ENCODE data around the gene STRIP2. TPM values are rescaled to one million over a fixed set of nuclear protein-coding genes. Genes with fewer than 3 reads are reported as not detected.

Gene STRIP2
- total and polyA plus RNA-seq, 2 of the 13 experiments (the other 11 are each of a cell fraction or from before 2014, with no cell fraction given), result 3.9 to 8.2 TPM

- Histone ChIP-seq H3K79me2 (ENCODE audit: insufficient read depth, low read length) (no peaks in the 10 kb centered on the region), H3K27me3 (ENCODE audit: control insufficient read depth in 1 of 2, insufficient read depth in 2 of 2, low read length in 2 of 2) (no peaks in the 10 kb centered on the region), H3K36me3 (replicated peaks in 1 of 2; ENCODE audit: control insufficient read depth in 1 of 2, insufficient read depth in 2 of 2, low read length in 2 of 2) (no peaks in the 10 kb centered on the region), H2AFZ (ENCODE audit: low read length) (no peak overlapping the region), H3K27ac (ENCODE audit: extremely low read length, insufficient read depth, low read length) (no peak overlapping the region), H3K9me3 (ENCODE audit: low read length) (no peaks in the 10 kb centered on the region), H3K4me3 (replicated peaks in 1 of 3; ENCODE audit: insufficient read depth in 1 of 3, low read depth in 2 of 3, low read length in 3 of 3) (no peak overlapping the region), H3K4me2 (ENCODE audit: low read depth, low read length) (no peak overlapping the region), H3K9ac (ENCODE audit: insufficient read depth, low read depth, low read length) (no peak overlapping the region), H4K20me1 (ENCODE audit: insufficient read depth, low read length) (no peaks in the 10 kb centered on the region), H3K4me1 (ENCODE audit: insufficient read depth, low read length) (peaks cover 25% of the 10 kb centered on the region)
- ATAC-seq (no peak), DNase-seq (ENCODE audit: low spot score) (no peak), FAIRE-seq (no peak)
- POLR2A ChIA-PET, result no interaction called here
- CTCF ChIA-PET (ENCODE audit: low intra/inter-chr PET ratio, low total read pairs), result no interaction called here
- in situ Hi-C loops (cut with HindIII; ENCODE audit: extremely low pct_ligation_motif_present, low pct_unique_long_range_greater_than_20kb), result no loop called here
- intact Hi-C loops (cut with micrococcal nuclease; ENCODE audit: unreplicated experiment), result no loop called here
- no TSS peak for BruUV-seq (replicated peaks)
- TF ChIP-seq DZIP1 (CRISPR knock-in tag; IDR thresholded peaks at IDR 0.05) (no peak), SRSF4 (IDR thresholded peaks at IDR 0.05; ENCODE audit: low read depth, low read length, poor library complexity, severe bottlenecking) (no peak), RXRB (CRISPR knock-in tag; IDR thresholded peaks at IDR 0.05; ENCODE audit: borderline replicate concordance) (no peak), ZNF549 (CRISPR knock-in tag; IDR thresholded peaks at IDR 0.05) (no peak), REST (IDR thresholded peaks at IDR 0.05; ENCODE audit: borderline replicate concordance in 1 of 2, low read depth in 1 of 2, low read length in 2 of 2) (no peak), DNMT3B (CRISPR knock-in tag; conservative IDR thresholded peaks at IDR 0.05) (no peak), ZC3H13 (CRISPR knock-in tag; IDR thresholded peaks at IDR 0.05) (no peak), ZSCAN9 (CRISPR knock-in tag; IDR thresholded peaks at IDR 0.05; ENCODE audit: borderline replicate concordance) (no peak), FOXJ3 (CRISPR knock-in tag; IDR thresholded peaks at IDR 0.05; ENCODE audit: borderline replicate concordance) (no peak), TFAP4 (IDR thresholded peaks at IDR 0.05; ENCODE audit: borderline replicate concordance, low read depth) (no peak), CHD4 (IDR thresholded peaks at IDR 0.05; ENCODE audit: borderline replicate concordance, low read length) (no peak)
- WGBS (ENCODE audit: low lambda C conversion rate), result 90% methylated on average over 1 of the region's 1 CpG
Observed at GRCh38 chr7:129493555-129493954, 59.3 kb downstream of the STRIP2 start.
